ENCODE data around the gene ATP6V0A4. TPM values are rescaled to one million over a fixed set of nuclear protein-coding genes. Genes with fewer than 3 reads are reported as not detected.

ATP6V0A4 gene
- total and polyA plus RNA-seq, 2 experiments from 2014 or later, result 0.43 TPM

- H3K36me3 ChIP-seq (ENCODE audit: low read depth), result peaks cover 14% of the 10 kb centered on the region
- H3K27ac ChIP-seq, result no peak overlapping the region
- H3K9ac ChIP-seq, result no peak overlapping the region
- no peaks in the 10 kb centered on the region for H3K4me1 ChIP-seq (ENCODE audit: insufficient read depth)
- WGBS, 2 experiments (ENCODE audit: low coverage in 1 of 2, low lambda C conversion rate in 2 of 2, missing lambda C conversion rate in 2 of 2), result 96% methylated on average over 9 of the region's 9 CpGs
- no peak overlapping the region for H2AFZ ChIP-seq
- no peaks in the 10 kb centered on the region for H3F3A ChIP-seq (ENCODE audit: insufficient read depth)
- no peaks in the 10 kb centered on the region for H3K27me3 ChIP-seq (replicated peaks; ENCODE audit: insufficient read depth)
- H3K79me2 ChIP-seq (ENCODE audit: insufficient read depth), result no peaks in the 10 kb centered on the region
- H4K20me1 ChIP-seq (ENCODE audit: insufficient read depth), result no peaks in the 10 kb centered on the region; the same call in 1 of the 2 replicates
- in situ Hi-C loops (cut with MboI), result no loop called here
- DNase-seq, result no peak
- no peak for TF ChIP-seq EZH2 (IDR thresholded peaks at IDR 0.05; ENCODE audit: insufficient read depth, poor library complexity, severe bottlenecking)
- TF ChIP-seq EZH2phosphoT487 (IDR thresholded peaks at IDR 0.05; ENCODE audit: insufficient read depth, low read depth), result no peak
- no peaks in the 10 kb centered on the region for H3K9me2 ChIP-seq (ENCODE audit: insufficient read depth)
- no peak overlapping the region for H3K4me2 ChIP-seq (ENCODE audit: unreplicated experiment)
- no peaks in the 10 kb centered on the region for H3K9me3 ChIP-seq (ENCODE audit: low read depth)
- no peak overlapping the region for H3K4me3 ChIP-seq
These were observed 40.2 kb upstream of the ATP6V0A4 start for GRCh38 chr7:138838166-138838565.

DNA sequence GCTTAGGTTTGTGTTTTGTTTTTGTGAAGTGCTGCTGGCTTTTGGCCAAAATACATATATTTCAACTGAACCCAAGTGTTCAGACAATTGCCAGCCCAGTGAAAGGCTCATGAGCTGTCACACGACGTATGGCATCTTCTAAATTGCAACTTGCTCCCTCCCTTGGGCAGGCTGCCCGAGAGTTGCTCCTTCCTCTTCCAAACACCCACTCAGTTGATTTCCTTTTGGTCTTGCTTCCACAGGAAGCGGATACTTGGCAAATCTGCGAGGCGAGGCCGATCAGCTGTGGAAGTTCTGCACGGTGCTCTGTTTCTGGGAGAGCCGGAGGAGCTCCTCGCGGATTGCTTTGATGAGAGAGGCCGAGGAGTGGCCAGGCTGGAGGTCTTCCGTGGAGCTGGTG, 39.6 kb upstream of the ATP6V0A4 start:
- Histone ChIP-seq H3K4me1 (ENCODE audit: insufficient read depth) (no peaks in the 10 kb centered on the region), H3K9ac (no peak overlapping the region), H3K27me3 (replicated peaks; ENCODE audit: insufficient read depth) (no peaks in the 10 kb centered on the region), H3K4me3 (no peak overlapping the region), H4K20me1 (ENCODE audit: insufficient read depth) (no peaks in the 10 kb centered on the region; the same call in 1 of the 2 replicates), H3K27ac (no peak overlapping the region), H3F3A (ENCODE audit: insufficient read depth) (no peaks in the 10 kb centered on the region), H3K4me2 (ENCODE audit: unreplicated experiment) (no peak overlapping the region), H2AFZ (no peak overlapping the region), H3K79me2 (ENCODE audit: insufficient read depth) (no peaks in the 10 kb centered on the region), H3K9me2 (ENCODE audit: insufficient read depth) (no peaks in the 10 kb centered on the region), H3K9me3 (ENCODE audit: low read depth) (no peaks in the 10 kb centered on the region), H3K36me3 (ENCODE audit: low read depth) (peaks cover 12% of the 10 kb centered on the region; the same call in 1 of the 2 replicates)
- no peak for DNase-seq
- WGBS, 2 experiments (ENCODE audit: low coverage in 1 of 2, low lambda C conversion rate in 2 of 2, missing lambda C conversion rate in 2 of 2), result 81 to 84% methylated on average over 13 of the region's 13 CpGs
- in situ Hi-C loops (cut with MboI), result no loop called here
- TF ChIP-seq EZH2phosphoT487 (IDR thresholded peaks at IDR 0.05; ENCODE audit: insufficient read depth, low read depth) (no peak), EZH2 (IDR thresholded peaks at IDR 0.05; ENCODE audit: insufficient read depth, poor library complexity, severe bottlenecking) (no peak)

DNA sequence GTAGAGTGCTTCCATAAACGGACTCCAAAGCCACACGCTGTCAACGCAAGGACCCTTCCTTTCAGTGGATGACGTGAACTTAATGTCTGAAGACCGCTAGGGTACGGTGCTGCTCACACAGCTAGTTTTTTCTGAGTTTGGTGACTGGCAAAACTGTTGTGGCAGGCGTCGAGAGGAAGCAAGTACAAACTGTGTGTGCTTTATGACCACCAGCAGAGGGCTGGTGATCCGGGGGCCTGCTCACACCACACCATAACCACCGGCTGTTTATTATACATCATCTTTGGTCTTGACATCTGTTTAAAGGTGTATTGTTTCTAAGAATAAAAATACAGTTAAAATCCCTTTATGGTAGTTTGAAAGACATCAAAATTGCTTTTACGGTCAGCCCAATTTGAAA, 37.1 kb upstream of the ATP6V0A4 start:
- Histone ChIP-seq H3K27ac (no peak overlapping the region), H3F3A (ENCODE audit: insufficient read depth) (no peaks in the 10 kb centered on the region), H3K79me2 (ENCODE audit: insufficient read depth) (no peaks in the 10 kb centered on the region), H3K9me2 (ENCODE audit: insufficient read depth) (no peaks in the 10 kb centered on the region), H2AFZ (no peak overlapping the region), H3K9me3 (ENCODE audit: low read depth) (no peaks in the 10 kb centered on the region), H3K4me3 (no peak overlapping the region), H3K36me3 (ENCODE audit: low read depth) (peaks cover 12% of the 10 kb centered on the region; the same call in 1 of the 2 replicates), H3K9ac (no peak overlapping the region), H4K20me1 (ENCODE audit: insufficient read depth) (no peaks in the 10 kb centered on the region), H3K27me3 (replicated peaks; ENCODE audit: insufficient read depth) (no peaks in the 10 kb centered on the region), H3K4me1 (ENCODE audit: insufficient read depth) (no peaks in the 10 kb centered on the region), H3K4me2 (ENCODE audit: unreplicated experiment) (no peak overlapping the region)
- no peak for DNase-seq
- WGBS, 2 experiments (ENCODE audit: low coverage in 1 of 2, low lambda C conversion rate in 2 of 2, missing lambda C conversion rate in 2 of 2), result 69 to 75% methylated on average over 11 of the region's 11 CpGs
- in situ Hi-C loops (cut with MboI), result no loop called here
- TF ChIP-seq EZH2 (IDR thresholded peaks at IDR 0.05; ENCODE audit: insufficient read depth, poor library complexity, severe bottlenecking) (no peak), EZH2phosphoT487 (IDR thresholded peaks at IDR 0.05; ENCODE audit: insufficient read depth, low read depth) (no peak)

DNA sequence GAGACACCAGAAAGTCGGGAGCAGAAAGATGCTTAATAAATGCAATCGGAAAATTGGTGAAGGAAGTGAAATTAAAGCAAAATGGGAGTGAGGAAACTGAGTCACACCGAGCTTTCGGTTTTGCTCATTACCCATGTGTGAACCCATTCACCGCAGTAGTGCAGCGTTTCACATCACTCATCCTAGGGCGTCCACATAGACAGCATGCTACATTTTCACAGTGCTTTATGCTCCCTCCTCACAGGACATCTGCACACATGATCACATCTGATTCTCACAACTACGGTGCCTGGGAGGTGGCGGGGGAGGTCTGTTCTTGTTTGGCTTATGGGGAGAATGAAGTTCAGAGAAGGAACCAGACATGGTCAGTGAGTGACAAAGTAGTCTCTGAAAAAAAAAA, 36.6 kb upstream of the ATP6V0A4 start:
- no peaks in the 10 kb centered on the region for H4K20me1 ChIP-seq (ENCODE audit: insufficient read depth)
- no peak overlapping the region for H2AFZ ChIP-seq
- H3K79me2 ChIP-seq (ENCODE audit: insufficient read depth), result no peaks in the 10 kb centered on the region
- DNase-seq, result no peak
- no peak overlapping the region for H3K9ac ChIP-seq
- no peak overlapping the region for H3K4me2 ChIP-seq (ENCODE audit: unreplicated experiment)
- H3K9me3 ChIP-seq (ENCODE audit: low read depth), result no peaks in the 10 kb centered on the region
- no peaks in the 10 kb centered on the region for H3K27me3 ChIP-seq (replicated peaks; ENCODE audit: insufficient read depth)
- no peaks in the 10 kb centered on the region for H3K9me2 ChIP-seq (ENCODE audit: insufficient read depth)
- no peaks in the 10 kb centered on the region for H3K4me1 ChIP-seq (ENCODE audit: insufficient read depth)
- 92 to 97% methylated on average over 9 of the region's 9 CpGs for WGBS, 2 experiments (ENCODE audit: low coverage in 1 of 2, low lambda C conversion rate in 2 of 2, missing lambda C conversion rate in 2 of 2)
- H3K36me3 ChIP-seq (ENCODE audit: low read depth), result peaks cover 12% of the 10 kb centered on the region; the same call in 1 of the 2 replicates
- no peak for TF ChIP-seq EZH2 (IDR thresholded peaks at IDR 0.05; ENCODE audit: insufficient read depth, poor library complexity, severe bottlenecking)
- no peak for TF ChIP-seq EZH2phosphoT487 (IDR thresholded peaks at IDR 0.05; ENCODE audit: insufficient read depth, low read depth)
- in situ Hi-C loops (cut with MboI), result no loop called here
- no peaks in the 10 kb centered on the region for H3F3A ChIP-seq (ENCODE audit: insufficient read depth)
- H3K4me3 ChIP-seq, result no peak overlapping the region
- no peak overlapping the region for H3K27ac ChIP-seq

DNA sequence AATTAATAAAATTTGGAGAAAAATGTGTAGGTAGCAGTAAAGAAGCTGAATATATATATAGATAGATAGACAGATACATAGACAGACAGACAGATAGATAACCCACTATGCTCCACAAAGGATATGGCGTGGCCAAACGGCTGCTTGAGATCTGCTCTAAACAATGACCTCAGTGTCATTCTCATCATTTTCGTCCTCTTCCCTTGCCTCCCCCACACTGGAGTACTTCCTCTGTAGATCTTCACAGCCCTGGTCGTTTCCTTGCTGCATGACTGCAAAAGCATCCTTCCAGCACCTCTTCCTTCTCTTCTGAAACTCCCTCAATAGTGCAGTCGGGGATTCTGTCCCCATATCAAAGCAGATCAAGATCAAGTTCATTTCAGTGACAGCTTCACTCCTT, 35.6 kb upstream of the ATP6V0A4 start:
- Histone ChIP-seq H4K20me1 (ENCODE audit: insufficient read depth) (no peaks in the 10 kb centered on the region), H3F3A (ENCODE audit: insufficient read depth) (no peaks in the 10 kb centered on the region), H3K36me3 (ENCODE audit: low read depth) (peaks cover 12% of the 10 kb centered on the region; the same call in 1 of the 2 replicates), H3K27ac (no peak overlapping the region), H3K9ac (no peak overlapping the region), H3K4me1 (ENCODE audit: insufficient read depth) (no peaks in the 10 kb centered on the region), H3K4me2 (ENCODE audit: unreplicated experiment) (no peak overlapping the region), H2AFZ (no peak overlapping the region), H3K27me3 (replicated peaks; ENCODE audit: insufficient read depth) (no peaks in the 10 kb centered on the region), H3K4me3 (no peak overlapping the region), H3K9me3 (ENCODE audit: low read depth) (no peaks in the 10 kb centered on the region), H3K79me2 (ENCODE audit: insufficient read depth) (no peaks in the 10 kb centered on the region), H3K9me2 (ENCODE audit: insufficient read depth) (no peaks in the 10 kb centered on the region)
- TF ChIP-seq EZH2phosphoT487 (IDR thresholded peaks at IDR 0.05; ENCODE audit: insufficient read depth, low read depth) (no peak), EZH2 (IDR thresholded peaks at IDR 0.05; ENCODE audit: insufficient read depth, poor library complexity, severe bottlenecking) (no peak)
- in situ Hi-C loops (cut with MboI), result no loop called here
- DNase-seq, result no peak
- 64 to 65% methylated on average over 5 of the region's 5 CpGs for WGBS, 2 experiments (ENCODE audit: low coverage in 1 of 2, low lambda C conversion rate in 2 of 2, missing lambda C conversion rate in 2 of 2)

Data from GM23248 (cell line).